Astrocyte of the spinal cord (primary cell): ENCODE data around the gene ITGA11.

Source experiments
- DNase-seq: peaks from one replicate; pipeline ENCODE4 v3.0.0; 2011; ENCODE audit warnings: low read depth, low spot score
- H3K4me3 ChIP-seq: 2 replicates; pipeline ENCODE4 v1.5.1; 2011; ENCODE audit warnings: low read depth, mild to moderate bottlenecking, low read length, moderate library complexity
- CTCF ChIP-seq: IDR thresholded peaks from 2 replicates; pipeline ENCODE4 v1.5.1; 2012; ENCODE audit warnings: low read depth, mild to moderate bottlenecking, low read length, inconsistent platforms
- in situ Hi-C: cut with HindIII; loops from 2 replicates; pipeline ENCODE4 v1.10.0; 2017; ENCODE audit warnings: low sequenced_read_pairs

Gene ITGA11

GRCh38 chr15:68417051-68417450 lies 14.9 kb downstream of the ITGA11 start:
- in situ Hi-C loops = no loop called here
- no peak overlapping the region for H3K4me3 ChIP-seq
- DNase-seq = no peak
- no peak for TF ChIP-seq CTCF

GRCh38 chr15:68416158-68416535 lies 15.8 kb downstream of the ITGA11 start:
- in situ Hi-C loops = no loop called here
- no peak overlapping the region for H3K4me3 ChIP-seq
- TF ChIP-seq CTCF = no peak
- no peak for DNase-seq

- no peak for TF ChIP-seq CTCF
- H3K4me3 ChIP-seq = no peak overlapping the region
- in situ Hi-C loops = no loop called here
- DNase-seq = no peak
Measured at GRCh38 chr15:68415501-68416157, 16.3 kb downstream of the ITGA11 start.

- in situ Hi-C loops = no loop called here
- TF ChIP-seq CTCF = no peak
- no peak overlapping the region for H3K4me3 ChIP-seq
- no peak for DNase-seq
Measured at GRCh38 chr15:68415061-68415460, 16.9 kb downstream of the ITGA11 start.

GRCh38 chr15:68414591-68414990 lies 17.4 kb downstream of the ITGA11 start:
- TF ChIP-seq CTCF = no peak
- in situ Hi-C loops = no loop called here

GRCh38 chr15:68414206-68414555 lies 17.8 kb downstream of the ITGA11 start:
- no peak for DNase-seq
- TF ChIP-seq CTCF = no peak
- in situ Hi-C loops = no loop called here
- no peak overlapping the region for H3K4me3 ChIP-seq

More at GRCh38 chr15:68414591-68414990, 17.4 kb downstream of the ITGA11 start:
- DNase-seq = no peak
- H3K4me3 ChIP-seq = no peak overlapping the region
